Measurements from ENCODE around the gene GOT1.

Gene GOT1

DNA sequence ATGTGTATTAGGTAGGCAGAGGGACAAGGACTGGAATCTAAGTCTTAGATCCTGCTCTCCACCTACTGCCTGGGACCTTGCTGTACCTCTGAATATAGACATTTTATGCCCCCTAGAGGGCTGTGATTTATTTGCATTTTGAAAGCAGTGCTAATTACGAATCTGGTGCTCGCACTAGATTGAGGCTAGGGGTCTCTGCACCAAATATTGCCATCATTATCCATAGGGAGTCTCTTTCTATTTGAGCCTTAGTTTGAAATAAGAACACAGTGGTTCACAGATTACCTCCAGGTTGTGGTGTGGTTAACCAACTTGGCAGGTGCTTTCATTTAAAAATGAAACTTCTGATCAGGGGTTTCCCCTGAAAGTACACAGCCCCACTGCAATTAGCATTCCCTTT lies 59.4 kb downstream of the GOT1 start:
- Histone ChIP-seq H3K4me2 (ENCODE audit: low read length) (peak overlapping the region; percentile 75), H3K4me1 (ENCODE audit: low read length) (peaks cover 17% of the 10 kb centered on the region), H3K27ac (ENCODE audit: low read length) (no peak overlapping the region), H3K27me3 (ENCODE audit: low read depth, low read length) (peaks cover 90% of the 10 kb centered on the region), H3K4me3 (ENCODE audit: low read length) (peak overlapping the region; percentile 41), H3K9ac (ENCODE audit: low read length) (no peak overlapping the region), H3K36me3 (replicated peaks; ENCODE audit: low read depth, low read length) (no peaks in the 10 kb centered on the region), H3K9me3 (ENCODE audit: insufficient read depth, low read length) (no peaks in the 10 kb centered on the region), H4K20me1 (ENCODE audit: insufficient read depth, low read length) (peaks cover 4% of the 10 kb centered on the region; the same call in 1 of the 2 replicates), H2AFZ (ENCODE audit: low read depth, low read length) (no peak overlapping the region), H3K79me2 (ENCODE audit: low read length) (no peaks in the 10 kb centered on the region)
- no peak for TF ChIP-seq EZH2phosphoT487 (IDR thresholded peaks at IDR 0.05; ENCODE audit: low read depth)
- TF ChIP-seq, protein P1, sequence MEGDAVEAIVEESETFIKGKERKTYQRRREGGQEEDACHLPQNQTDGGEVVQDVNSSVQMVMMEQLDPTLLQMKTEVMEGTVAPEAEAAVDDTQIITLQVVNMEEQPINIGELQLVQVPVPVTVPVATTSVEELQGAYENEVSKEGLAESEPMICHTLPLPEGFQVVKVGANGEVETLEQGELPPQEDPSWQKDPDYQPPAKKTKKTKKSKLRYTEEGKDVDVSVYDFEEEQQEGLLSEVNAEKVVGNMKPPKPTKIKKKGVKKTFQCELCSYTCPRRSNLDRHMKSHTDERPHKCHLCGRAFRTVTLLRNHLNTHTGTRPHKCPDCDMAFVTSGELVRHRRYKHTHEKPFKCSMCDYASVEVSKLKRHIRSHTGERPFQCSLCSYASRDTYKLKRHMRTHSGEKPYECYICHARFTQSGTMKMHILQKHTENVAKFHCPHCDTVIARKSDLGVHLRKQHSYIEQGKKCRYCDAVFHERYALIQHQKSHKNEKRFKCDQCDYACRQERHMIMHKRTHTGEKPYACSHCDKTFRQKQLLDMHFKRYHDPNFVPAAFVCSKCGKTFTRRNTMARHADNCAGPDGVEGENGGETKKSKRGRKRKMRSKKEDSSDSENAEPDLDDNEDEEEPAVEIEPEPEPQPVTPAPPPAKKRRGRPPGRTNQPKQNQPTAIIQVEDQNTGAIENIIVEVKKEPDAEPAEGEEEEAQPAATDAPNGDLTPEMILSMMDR (IDR thresholded peaks at IDR 0.05; ENCODE audit: low read depth, low read length): peak; percentile 20; the same call in 1 of the 2 replicates

DNA sequence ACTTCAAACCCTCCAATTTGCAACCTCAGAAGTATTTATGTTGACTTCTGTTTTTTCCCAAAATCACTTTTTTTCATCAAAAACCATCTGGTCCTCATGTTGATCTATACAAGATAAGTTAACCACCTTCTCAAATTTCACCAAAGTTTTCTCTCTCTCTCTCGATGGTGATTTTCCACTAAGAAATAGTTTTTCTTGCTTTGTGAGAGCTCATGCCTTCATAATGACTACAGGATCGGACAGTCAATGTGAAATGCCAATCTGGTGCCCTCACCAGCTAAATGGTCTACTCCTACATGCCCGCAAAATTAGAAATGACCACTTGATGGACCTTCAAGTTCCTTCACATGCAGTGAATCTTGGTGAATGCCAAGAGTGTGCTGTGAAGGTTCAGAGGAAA lies 60.9 kb downstream of the GOT1 start:
- Histone ChIP-seq H3K36me3 (replicated peaks; ENCODE audit: low read depth, low read length) (no peaks in the 10 kb centered on the region), H3K79me2 (ENCODE audit: low read length) (no peaks in the 10 kb centered on the region), H3K9ac (ENCODE audit: low read length) (no peak overlapping the region), H3K4me2 (ENCODE audit: low read length) (no peak overlapping the region), H3K9me3 (ENCODE audit: insufficient read depth, low read length) (no peaks in the 10 kb centered on the region), H4K20me1 (ENCODE audit: insufficient read depth, low read length) (peaks cover 4% of the 10 kb centered on the region; the same call in 1 of the 2 replicates), H3K4me1 (ENCODE audit: low read length) (peaks cover 17% of the 10 kb centered on the region), H3K27me3 (ENCODE audit: low read depth, low read length) (peaks cover 86% of the 10 kb centered on the region), H3K4me3 (ENCODE audit: low read length) (no peak overlapping the region), H2AFZ (ENCODE audit: low read depth, low read length) (no peak overlapping the region), H3K27ac (ENCODE audit: low read length) (no peak overlapping the region)
- TF ChIP-seq, protein P1 (IDR thresholded peaks at IDR 0.05; ENCODE audit: low read depth, low read length): no peak
- no peak for TF ChIP-seq EZH2phosphoT487 (IDR thresholded peaks at IDR 0.05; ENCODE audit: low read depth)

DNA sequence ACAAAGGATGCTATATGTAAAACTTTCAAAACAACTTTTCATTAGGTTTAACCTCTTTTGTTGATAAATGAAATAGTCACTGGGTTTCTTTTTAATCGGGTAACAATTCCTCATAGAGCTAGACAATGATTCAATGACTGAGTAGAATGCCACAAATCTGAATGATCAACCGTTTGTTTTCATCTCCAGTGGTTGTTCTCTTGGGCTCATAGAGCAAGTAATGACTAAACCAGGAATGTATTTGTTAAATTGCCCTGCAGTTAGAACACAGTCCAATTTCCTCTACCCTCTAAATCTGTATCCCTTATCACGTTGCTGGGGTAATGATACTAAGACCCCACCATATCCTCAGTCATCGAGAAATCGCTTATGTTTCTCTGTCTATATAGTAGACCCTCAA lies 61.3 kb downstream of the GOT1 start:
- H3K79me2 ChIP-seq (ENCODE audit: low read length): no peaks in the 10 kb centered on the region
- no peaks in the 10 kb centered on the region for H3K36me3 ChIP-seq (replicated peaks; ENCODE audit: low read depth, low read length)
- peaks cover 4% of the 10 kb centered on the region; the same call in 1 of the 2 replicates for H4K20me1 ChIP-seq (ENCODE audit: insufficient read depth, low read length)
- H3K4me1 ChIP-seq (ENCODE audit: low read length): peaks cover 17% of the 10 kb centered on the region
- no peak overlapping the region for H3K9ac ChIP-seq (ENCODE audit: low read length)
- no peak overlapping the region for H3K27ac ChIP-seq (ENCODE audit: low read length)
- H3K4me3 ChIP-seq (ENCODE audit: low read length): no peak overlapping the region
- H3K9me3 ChIP-seq (ENCODE audit: insufficient read depth, low read length): no peaks in the 10 kb centered on the region
- no peak overlapping the region for H3K4me2 ChIP-seq (ENCODE audit: low read length)
- no peak overlapping the region for H2AFZ ChIP-seq (ENCODE audit: low read depth, low read length)
- peaks cover 83% of the 10 kb centered on the region for H3K27me3 ChIP-seq (ENCODE audit: low read depth, low read length)
- TF ChIP-seq, protein P1 (IDR thresholded peaks at IDR 0.05; ENCODE audit: low read depth, low read length): no peak
- TF ChIP-seq EZH2phosphoT487 (IDR thresholded peaks at IDR 0.05; ENCODE audit: low read depth): no peak

DNA sequence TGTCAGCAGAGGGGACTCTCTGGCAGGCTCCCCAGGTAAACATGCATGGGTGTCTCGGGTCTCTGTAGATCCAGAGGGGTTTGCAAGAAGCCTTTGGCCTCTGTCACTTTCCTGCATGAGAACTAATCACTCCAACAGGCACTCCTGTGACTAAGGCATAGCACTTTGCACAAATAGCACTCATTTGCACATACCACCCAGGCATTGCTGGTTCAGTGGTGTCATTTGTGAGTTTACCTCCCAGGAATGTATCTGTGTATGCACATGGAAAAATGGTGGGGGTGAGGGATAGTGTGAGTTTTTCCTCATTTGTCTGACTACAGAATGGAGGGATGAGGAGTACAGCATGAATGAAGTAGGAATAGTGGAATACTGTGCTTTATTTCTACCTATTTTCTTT lies 61.8 kb downstream of the GOT1 start:
- peaks cover 4% of the 10 kb centered on the region; the same call in 1 of the 2 replicates for H4K20me1 ChIP-seq (ENCODE audit: insufficient read depth, low read length)
- H3K27ac ChIP-seq (ENCODE audit: low read length): no peak overlapping the region
- peaks cover 78% of the 10 kb centered on the region for H3K27me3 ChIP-seq (ENCODE audit: low read depth, low read length)
- TF ChIP-seq, protein P1 (IDR thresholded peaks at IDR 0.05; ENCODE audit: low read depth, low read length): no peak
- no peak for TF ChIP-seq EZH2phosphoT487 (IDR thresholded peaks at IDR 0.05; ENCODE audit: low read depth)
- H3K4me2 ChIP-seq (ENCODE audit: low read length): no peak overlapping the region
- no peaks in the 10 kb centered on the region for H3K79me2 ChIP-seq (ENCODE audit: low read length)
- no peak overlapping the region for H3K9ac ChIP-seq (ENCODE audit: low read length)
- H2AFZ ChIP-seq (ENCODE audit: low read depth, low read length): no peak overlapping the region
- H3K9me3 ChIP-seq (ENCODE audit: insufficient read depth, low read length): no peaks in the 10 kb centered on the region
- H3K36me3 ChIP-seq (replicated peaks; ENCODE audit: low read depth, low read length): no peaks in the 10 kb centered on the region
- no peak overlapping the region for H3K4me3 ChIP-seq (ENCODE audit: low read length)
- H3K4me1 ChIP-seq (ENCODE audit: low read length): peaks cover 17% of the 10 kb centered on the region

Measured in OCI-LY3 (cell line).